ENCODE data around the gene TBX4. TPM values are rescaled to one million over a fixed set of nuclear protein-coding genes. Genes with fewer than 3 reads are reported as not detected.

TBX4 gene
- total and polyA plus RNA-seq, 9 of the 15 experiments (the other 6 are each of a cell fraction or from before 2014, with no cell fraction given), result not detected

DNA sequence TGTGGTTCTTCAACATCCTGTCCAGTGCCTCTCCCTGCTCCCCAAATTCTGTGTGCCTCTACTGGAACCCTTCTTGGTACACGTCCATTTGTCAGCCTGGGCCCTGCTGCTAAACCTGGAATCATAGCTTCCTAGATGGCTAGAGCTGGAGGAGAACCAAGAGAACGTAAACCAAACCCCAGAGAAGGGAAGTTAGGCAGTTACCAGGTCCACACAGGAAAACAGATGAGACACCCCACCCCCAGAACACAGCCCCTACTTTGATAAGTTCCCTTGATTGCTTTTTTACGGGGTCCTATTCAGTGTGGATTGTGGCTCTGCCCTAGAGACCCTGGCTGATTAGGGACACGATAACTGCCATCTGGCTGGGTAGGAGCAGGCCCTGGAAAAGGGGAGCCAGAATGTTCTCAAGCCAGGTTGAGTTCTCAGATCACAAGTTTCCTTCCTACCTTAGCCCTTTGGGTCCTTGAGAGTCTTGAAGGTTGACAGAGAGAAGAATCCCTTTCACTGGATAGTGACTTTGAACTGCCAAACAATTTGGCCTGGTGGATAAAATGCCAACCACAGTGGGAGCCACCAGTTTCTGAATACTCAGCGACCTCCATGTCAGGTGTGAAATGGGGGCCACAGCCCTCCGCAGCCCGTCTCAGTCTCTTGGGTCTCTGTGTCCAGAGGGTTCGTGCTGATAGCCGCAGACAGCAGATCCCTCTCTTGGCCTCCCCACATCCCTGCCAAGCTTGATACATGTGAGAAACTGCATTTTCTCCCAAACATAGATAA, 7.9 kb downstream of the TBX4 start:
- ATAC-seq (no peak), DNase-seq (ENCODE audit: extremely low read depth in 1 of 4, low spot score in 3 of 4) (no peak), FAIRE-seq (no peak)
- Histone ChIP-seq H3K4me3 (no peak overlapping the region), H3K9me3 (replicated peaks; ENCODE audit: control insufficient read depth, insufficient read depth, low read depth, low read length) (no peaks in the 10 kb centered on the region), H2AFZ (ENCODE audit: low read depth, low read length) (no peak overlapping the region), H3K36me3 (ENCODE audit: control insufficient read depth, insufficient read depth, low read length) (no peaks in the 10 kb centered on the region), H3K4me2 (ENCODE audit: insufficient read depth, low read length) (no peak overlapping the region), H3K4me1 (replicated peaks in 1 of 2; ENCODE audit: control insufficient read depth in 2 of 2, insufficient read depth in 2 of 2, low read length in 2 of 2) (peaks cover 0 to 34% of the 10 kb centered on the region in 2 experiments; a peak in 3 of 5 replicates), H3K79me2 (ENCODE audit: control insufficient read depth, insufficient read depth, low read length) (no peaks in the 10 kb centered on the region), H3K27me3 (ENCODE audit: control insufficient read depth in 2 of 2, insufficient read depth in 2 of 2, low read length in 2 of 2) (peaks cover 25 to 54% of the 10 kb centered on the region in 2 experiments), H4K20me1 (replicated peaks; ENCODE audit: control insufficient read depth, insufficient read depth, low read length) (0 out of 2 replicates have a peak, but pooled peaks cover 4% of the 10 kb centered on the region), H3K9ac (ENCODE audit: insufficient read depth in 1 of 2, low read depth in 2 of 2, low read length in 2 of 2) (no peak overlapping the region), H3K9me1 (ENCODE audit: control insufficient read depth, insufficient read depth, low read length) (peaks cover 4% of the 10 kb centered on the region), H3K27ac (ENCODE audit: extremely low read depth, low read depth, low read length) (no peak overlapping the region)
- in situ Hi-C loops (cut with MboI), result no loop called here
- TF ChIP-seq, protein P1, sequence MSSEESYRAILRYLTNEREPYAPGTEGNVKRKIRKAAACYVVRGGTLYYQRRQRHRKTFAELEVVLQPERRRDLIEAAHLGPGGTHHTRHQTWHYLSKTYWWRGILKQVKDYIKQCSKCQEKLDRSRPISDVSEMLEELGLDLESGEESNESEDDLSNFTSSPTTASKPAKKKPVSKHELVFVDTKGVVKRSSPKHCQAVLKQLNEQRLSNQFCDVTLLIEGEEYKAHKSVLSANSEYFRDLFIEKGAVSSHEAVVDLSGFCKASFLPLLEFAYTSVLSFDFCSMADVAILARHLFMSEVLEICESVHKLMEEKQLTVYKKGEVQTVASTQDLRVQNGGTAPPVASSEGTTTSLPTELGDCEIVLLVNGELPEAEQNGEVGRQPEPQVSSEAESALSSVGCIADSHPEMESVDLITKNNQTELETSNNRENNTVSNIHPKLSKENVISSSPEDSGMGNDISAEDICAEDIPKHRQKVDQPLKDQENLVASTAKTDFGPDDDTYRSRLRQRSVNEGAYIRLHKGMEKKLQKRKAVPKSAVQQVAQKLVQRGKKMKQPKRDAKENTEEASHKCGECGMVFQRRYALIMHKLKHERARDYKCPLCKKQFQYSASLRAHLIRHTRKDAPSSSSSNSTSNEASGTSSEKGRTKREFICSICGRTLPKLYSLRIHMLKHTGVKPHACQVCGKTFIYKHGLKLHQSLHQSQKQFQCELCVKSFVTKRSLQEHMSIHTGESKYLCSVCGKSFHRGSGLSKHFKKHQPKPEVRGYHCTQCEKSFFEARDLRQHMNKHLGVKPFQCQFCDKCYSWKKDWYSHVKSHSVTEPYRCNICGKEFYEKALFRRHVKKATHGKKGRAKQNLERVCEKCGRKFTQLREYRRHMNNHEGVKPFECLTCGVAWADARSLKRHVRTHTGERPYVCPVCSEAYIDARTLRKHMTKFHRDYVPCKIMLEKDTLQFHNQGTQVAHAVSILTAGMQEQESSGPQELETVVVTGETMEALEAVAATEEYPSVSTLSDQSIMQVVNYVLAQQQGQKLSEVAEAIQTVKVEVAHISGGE (CRISPR knock-in tag; IDR thresholded peaks at IDR 0.05), result peak in 1 of 3 experiments; percentile 79; a peak in 2 of 6 replicates
- TF ChIP-seq KDM1A (IDR thresholded peaks at IDR 0.05), result no peak
- intact Hi-C loops (cut with micrococcal nuclease), result no loop called here
- POLR2A ChIA-PET, result no interaction called here
- CTCF ChIA-PET (ENCODE audit: low intra/inter-chr PET ratio), result no interaction called here
- WGBS (ENCODE audit: insufficient coverage, low coverage, missing lambda C conversion rate), result 1% methylated on average over 9 of the region's 9 CpGs
- BruUV-seq (replicated peaks), result no TSS peak

All from K562 (cell line).